ENCODE measurements around the gene MPZL1. TPM values are rescaled to one million over a fixed set of nuclear protein-coding genes. Genes with fewer than 3 reads are reported as not detected.

MPZL1 gene
- total RNA-seq, 2 experiments from 2014 or later: 22.3 to 23.0 TPM

- intact Hi-C loops (cut with DNase I, micrococcal nuclease): no loop called here
- no peak for ATAC-seq
Observed at GRCh38 chr1:167837326-167837725, 115.5 kb downstream of the MPZL1 start.

GRCh38 chr1:167839009-167839408, 117.2 kb downstream of the MPZL1 start:
- ChIA-PET CTCF (interaction anchor here (0.5 kb wide), 1 partner anchor 272 kb away, joined by 3 read pairs; no protein-coding TSS in a partner anchor), POLR2A (no interaction called here)
- H3K27me3 Mint-ChIP-seq: peaks cover 2% of the 10 kb centered on the region
- no peaks in the 10 kb centered on the region for H3K9me3 Mint-ChIP-seq (ENCODE audit: low read depth)
- DNase-seq (no peak), ATAC-seq (no peak)
- H3K4me1 Mint-ChIP-seq: no peaks in the 10 kb centered on the region
- no peak overlapping the region for H3K27ac Mint-ChIP-seq
- intact Hi-C loops (cut with DNase I, micrococcal nuclease): no loop called here
- no peak overlapping the region for H3K4me3 Mint-ChIP-seq
- H3K36me3 Mint-ChIP-seq (ENCODE audit: low read depth): no peaks in the 10 kb centered on the region

More at GRCh38 chr1:167837326-167837725, 115.5 kb downstream of the MPZL1 start:
- H3K27ac Mint-ChIP-seq: no peak overlapping the region
- H3K4me3 Mint-ChIP-seq: no peak overlapping the region
- H3K27me3 Mint-ChIP-seq: peaks cover 2% of the 10 kb centered on the region
- DNase-seq: no peak
- H3K9me3 Mint-ChIP-seq (ENCODE audit: low read depth): no peaks in the 10 kb centered on the region
- POLR2A ChIA-PET: no interaction called here
- H3K4me1 Mint-ChIP-seq: no peaks in the 10 kb centered on the region
- CTCF ChIA-PET: no interaction called here
- H3K36me3 Mint-ChIP-seq (ENCODE audit: low read depth): no peaks in the 10 kb centered on the region

Other genes starting within 250 kb of the MPZL1 start
- gene CD247, start 203.5 kb upstream of the MPZL1 start, total RNA-seq: 100 to 1,000 TPM; 149 TPM
- gene CREG1, start 168.2 kb upstream of the MPZL1 start, total RNA-seq: 1 to 10 TPM; 8.8 to 9.4 TPM
- 10 to 100 TPM; 59.9 to 62.0 TPM for gene RCSD1, start 91.8 kb upstream of the MPZL1 start, total RNA-seq
- under 1 TPM; 0.11 to 0.30 TPM for gene ADCY10, start 192.2 kb downstream of the MPZL1 start, total RNA-seq
- 10 to 100 TPM; 25.6 to 28.8 TPM for gene DCAF6, start 214.7 kb downstream of the MPZL1 start, total RNA-seq
- 10 to 100 TPM; 42.5 to 60.4 TPM for gene MPC2, start 215.1 kb downstream of the MPZL1 start, total RNA-seq

Data from activated CD4-positive, alpha-beta T cell treated with anti-CD3 and anti-CD28 coated beads for 36 hours (primary cell).